OCI-LY1 (cell line): ENCODE data around the gene RUNX3.

Experiments used
- EZH2 ChIP-seq: fragments of 200-600 bp; sonication (generic), shearing (Covaris generic); IDR thresholded peaks from 2 replicates; pipeline ENCODE4 v1.8.0; 2017; ENCODE audit warnings: borderline replicate concordance, mixed run types, mild to moderate bottlenecking, antibody characterized with exemption, low read length, moderate library complexity, mixed read lengths
- TF ChIP-seq, protein P1 (sequence below): fragments of 200-600 bp; sonication (generic), shearing (Covaris generic); IDR thresholded peaks from 2 replicates; pipeline ENCODE4 v1.5.1; 2017; ENCODE audit warnings: mild to moderate bottlenecking, antibody characterized with exemption, low read length, moderate library complexity, mixed read lengths

DNA sequence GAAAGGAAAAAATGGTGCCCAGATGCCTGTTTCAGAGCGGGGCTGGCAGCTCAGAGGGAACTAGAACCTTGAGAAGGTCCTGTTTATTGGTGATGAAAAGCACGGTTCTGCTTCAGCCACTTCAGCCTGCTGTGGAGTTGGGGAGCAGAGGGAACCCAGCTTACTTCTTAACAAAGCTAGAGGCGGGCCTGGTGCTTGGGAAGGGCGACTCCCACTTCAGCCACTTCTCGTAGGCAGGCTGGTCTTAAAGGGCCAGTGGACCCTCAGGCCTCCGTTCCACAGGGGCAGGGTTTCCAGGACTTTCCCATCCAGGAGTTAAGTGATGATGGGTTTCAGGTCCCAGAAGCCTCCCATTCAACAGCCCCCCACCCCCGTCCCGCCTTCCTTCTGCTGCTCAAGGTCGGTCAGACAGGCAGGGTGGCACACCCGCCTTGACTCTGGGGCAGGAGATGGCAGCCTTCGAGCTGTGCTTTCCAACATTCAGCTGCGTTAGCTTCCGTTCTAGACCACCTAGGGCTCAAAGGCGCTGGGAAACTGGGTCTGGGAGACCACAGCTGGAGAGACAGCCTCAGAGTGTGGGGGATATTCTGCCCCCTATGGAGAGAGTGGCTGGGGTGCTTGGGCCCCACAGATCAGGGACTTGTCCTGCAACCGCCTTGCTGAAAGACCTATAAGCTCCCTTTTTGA is 3.4 kb downstream of the RUNX3 start:
- TF ChIP-seq, protein P1, sequence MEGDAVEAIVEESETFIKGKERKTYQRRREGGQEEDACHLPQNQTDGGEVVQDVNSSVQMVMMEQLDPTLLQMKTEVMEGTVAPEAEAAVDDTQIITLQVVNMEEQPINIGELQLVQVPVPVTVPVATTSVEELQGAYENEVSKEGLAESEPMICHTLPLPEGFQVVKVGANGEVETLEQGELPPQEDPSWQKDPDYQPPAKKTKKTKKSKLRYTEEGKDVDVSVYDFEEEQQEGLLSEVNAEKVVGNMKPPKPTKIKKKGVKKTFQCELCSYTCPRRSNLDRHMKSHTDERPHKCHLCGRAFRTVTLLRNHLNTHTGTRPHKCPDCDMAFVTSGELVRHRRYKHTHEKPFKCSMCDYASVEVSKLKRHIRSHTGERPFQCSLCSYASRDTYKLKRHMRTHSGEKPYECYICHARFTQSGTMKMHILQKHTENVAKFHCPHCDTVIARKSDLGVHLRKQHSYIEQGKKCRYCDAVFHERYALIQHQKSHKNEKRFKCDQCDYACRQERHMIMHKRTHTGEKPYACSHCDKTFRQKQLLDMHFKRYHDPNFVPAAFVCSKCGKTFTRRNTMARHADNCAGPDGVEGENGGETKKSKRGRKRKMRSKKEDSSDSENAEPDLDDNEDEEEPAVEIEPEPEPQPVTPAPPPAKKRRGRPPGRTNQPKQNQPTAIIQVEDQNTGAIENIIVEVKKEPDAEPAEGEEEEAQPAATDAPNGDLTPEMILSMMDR, result no peak
- no peak for TF ChIP-seq EZH2
